Astrocyte of the cerebellum (primary cell): ENCODE data around the gene GEMIN5.

Experiments used
- DNase-seq: peaks from one replicate; pipeline ENCODE4 v3.0.0-alpha.2; 2011; ENCODE audit warnings: low read depth
- H3K4me3 ChIP-seq: 2 replicates; pipeline ENCODE4 v1.5.1; 2011; ENCODE audit warnings: mild to moderate bottlenecking, low read depth, low read length, moderate library complexity
- CTCF ChIP-seq: IDR thresholded peaks from 2 replicates; pipeline ENCODE4 v1.5.1; 2012; ENCODE audit warnings: low read length, low read depth, moderate library complexity, mild to moderate bottlenecking; ENCODE audit errors: missing control alignments
- in situ Hi-C: cut with HindIII; loops from 2 replicates; pipeline ENCODE4 v1.10.0; 2017; ENCODE audit warnings: low sequenced_read_pairs

GEMIN5 gene

GRCh38 chr5:154900066-154900465 is 37.9 kb downstream of the GEMIN5 start:
- in situ Hi-C loops: no loop called here
- no peak overlapping the region for H3K4me3 ChIP-seq
- DNase-seq: no peak
- TF ChIP-seq CTCF: no peak

GRCh38 chr5:154899151-154899816 is 38.7 kb downstream of the GEMIN5 start:
- peak; percentile 31 for DNase-seq
- H3K4me3 ChIP-seq: no peak overlapping the region
- in situ Hi-C loops: no loop called here
- TF ChIP-seq CTCF: no peak

GRCh38 chr5:154898210-154898609 is 39.8 kb downstream of the GEMIN5 start:
- DNase-seq: no peak
- TF ChIP-seq CTCF: no peak
- no peak overlapping the region for H3K4me3 ChIP-seq
- in situ Hi-C loops: no loop called here

GRCh38 chr5:154896562-154897165 is 41.3 kb downstream of the GEMIN5 start:
- in situ Hi-C loops: no loop called here
- no peak for DNase-seq
- H3K4me3 ChIP-seq: no peak overlapping the region
- TF ChIP-seq CTCF: no peak

- in situ Hi-C loops: no loop called here
- DNase-seq: no peak
- no peak for TF ChIP-seq CTCF
- no peak overlapping the region for H3K4me3 ChIP-seq
Observed at GRCh38 chr5:154895606-154896561, 42.1 kb downstream of the GEMIN5 start.

- no peak overlapping the region for H3K4me3 ChIP-seq
- in situ Hi-C loops: no loop called here
- no peak for TF ChIP-seq CTCF
- DNase-seq: no peak
Observed at GRCh38 chr5:154893381-154893780, 44.6 kb downstream of the GEMIN5 start.
